GM19452 (cell line): Measurements from ENCODE around the gene FGF11.
A peak's percentile ranks its signal among the peaks of the same experiment; 100 is the strongest.
"Not testable (repeated sequence)": the region's sequence is repeated elsewhere in the genome, so short reads cannot be mapped to it uniquely, and the experiment has no call there.

Source experiments
- ATAC-seq: cut with Tn5 transposase; IDR thresholded peaks from one replicate; pipeline ENCODE4 v1.9.1; 2021; ENCODE audit not compliant: unreplicated experiment

The FGF11 gene

GRCh38 chr17:7478276-7479212, 39.2 kb downstream of the FGF11 start:
- ATAC-seq: no peak

- no peak for ATAC-seq
These were observed 40.1 kb downstream of the FGF11 start, which contains the start of gene ZBTB4 for GRCh38 chr17:7479213-7480088. TSS of gene ZBTB4 (minus strand) at chr17:7479631. CDS start at chr17:7466801, 12,830 bp downstream.

- no peak for ATAC-seq
These were observed 40.7 kb downstream of the FGF11 start for GRCh38 chr17:7480089-7480384.

GRCh38 chr17:7481275-7481674, 42.0 kb downstream of the FGF11 start, which contains the start of gene SLC35G6:
TSS of gene SLC35G6 (plus strand) at chr17:7481446. CDS start at chr17:7481517, 71 bp downstream.
- ATAC-seq: not testable (repeated sequence)

- not testable (repeated sequence) for ATAC-seq
These were observed 42.8 kb downstream of the FGF11 start for GRCh38 chr17:7481842-7482741.

- not testable (repeated sequence) for ATAC-seq
These were observed 43.4 kb downstream of the FGF11 start for GRCh38 chr17:7482742-7483088.

- ATAC-seq: peak; percentile 34
These were observed 44.1 kb downstream of the FGF11 start for GRCh38 chr17:7483255-7484066.

GRCh38 chr17:7484067-7484918, 45.0 kb downstream of the FGF11 start, which contains the start of gene POLR2A:
TSS of gene POLR2A (plus strand) at chr17:7484366.
- ATAC-seq: peak; percentile 55

GRCh38 chr17:7484919-7485377, 45.6 kb downstream of the FGF11 start:
- no peak for ATAC-seq

GRCh38 chr17:7486181-7486580, 46.9 kb downstream of the FGF11 start:
- no peak for ATAC-seq

GRCh38 chr17:7490144-7490543, 50.8 kb downstream of the FGF11 start:
- no peak for ATAC-seq

GRCh38 chr17:7491583-7491982, 52.3 kb downstream of the FGF11 start:
- ATAC-seq: no peak

- no peak for ATAC-seq
These were observed 54.6 kb downstream of the FGF11 start for GRCh38 chr17:7493941-7494340.
